K562 (cell line): ENCODE results near the gene ZNF157. TPM values are rescaled to one million over a fixed set of nuclear protein-coding genes. Genes with fewer than 3 reads are reported as not detected.

Experiments
- ATAC-seq: fragments of 200-7000 bp; cut with Tn5 transposase; 3 replicates; pipeline ENCODE4 v1.9.1; 2020; ENCODE audit warnings: moderate library complexity
- BruUV-seq: library from RNA; stranded (reverse); fragments of 400-500 nt; replicated peaks from 2 replicates; lab custom pipeline; 2021; lab: Mats Ljungman, UMichigan
- CTCF ChIA-PET: fragments of 300-600 bp; formaldehyde crosslinking; extraction: SDS; loops from one replicate; lab custom pipeline; 2021; ENCODE audit warnings: low intra/inter-chr PET ratio; lab: Yijun Ruan, JAX
- POLR2A ChIA-PET: fragments of 300-600, 350-650 bp; sonication (Branson Sonifier 250); formaldehyde crosslinking; extraction: SDS; loops from one replicate; lab custom pipeline; 2021; ENCODE audit warnings: antibody characterized with exemption, inconsistent platforms; lab: Yijun Ruan, JAX
- DNase-seq, 4 experiments: peaks; one replicate each; pipeline versions ENCODE4 v3.0.0 to v3.0.0-alpha.2; 2011 to 2018; ENCODE audit warnings: low spot score in 3 of 4, mixed read lengths in 3 of 4; ENCODE audit errors: extremely low read depth in 1 of 4
- FAIRE-seq: peaks from 2 replicates; lab custom pipeline; 2011; peaks lifted over from hg19 to GRCh38; lab: Jason Lieb, UNC
- H2AFZ ChIP-seq: 2 replicates; pipeline ENCODE4 v1.6.0; 2011; ENCODE audit warnings: low read depth, low read length, control low read depth, inconsistent platforms
- H3K27ac ChIP-seq: fragments of 200-600 bp; 3 replicates; pipeline ENCODE4 v1.8.0; 2011; ENCODE audit warnings: low read depth, mild to moderate bottlenecking, control low read depth, inconsistent platforms, low read length, moderate library complexity, mixed read lengths; ENCODE audit errors: extremely low read depth
- H3K27me3 ChIP-seq, 2 experiments: fragments of 300-600 bp in 1 of 2; 2 replicates in 1 of 2; 3 replicates in 1 of 2; pipeline versions ENCODE4 v1.6.0 to v1.8.0; 2011; ENCODE audit warnings: inconsistent platforms in 2 of 2, low read length in 2 of 2, mild to moderate bottlenecking in 1 of 2, mixed read lengths in 1 of 2, moderate library complexity in 1 of 2; ENCODE audit not compliant: control insufficient read depth in 2 of 2, insufficient read depth in 2 of 2
- H3K36me3 ChIP-seq: fragments of 300-600 bp; 3 replicates; pipeline ENCODE4 v1.8.0; 2011; ENCODE audit warnings: mild to moderate bottlenecking, low read length, inconsistent platforms; ENCODE audit not compliant: control insufficient read depth, insufficient read depth
- H3K4me1 ChIP-seq, 2 experiments: fragments of 200-600 bp in 1 of 2; replicated peaks in 1 of 2; 2 replicates in 1 of 2; 3 replicates in 1 of 2; pipeline versions ENCODE4 v1.5.1 to v1.8.0; 2011; ENCODE audit warnings: inconsistent platforms in 2 of 2, low read length in 2 of 2, mild to moderate bottlenecking in 1 of 2, mixed read lengths in 1 of 2, moderate library complexity in 1 of 2; ENCODE audit not compliant: control insufficient read depth in 2 of 2, insufficient read depth in 2 of 2
- H3K4me2 ChIP-seq: 2 replicates; pipeline ENCODE4 v1.6.1; 2011; ENCODE audit warnings: low read length, control low read depth, inconsistent platforms, mixed read lengths; ENCODE audit not compliant: insufficient read depth
- H3K4me3 ChIP-seq: fragments of 200-600 bp; sonication (generic), shearing (Covaris generic); 2 replicates; pipeline ENCODE4 v1.5.1; 2016; ENCODE audit warnings: control low read depth, inconsistent platforms
- H3K79me2 ChIP-seq: fragments of 200-600 bp; 3 replicates; pipeline ENCODE4 v1.8.0; 2011; ENCODE audit warnings: low read length, inconsistent platforms; ENCODE audit not compliant: control insufficient read depth, insufficient read depth
- H3K9ac ChIP-seq, 2 experiments: 2 replicates each; pipeline versions ENCODE4 v1.6.0 to v1.6.1; 2011; ENCODE audit warnings: low read depth in 2 of 2, low read length in 2 of 2, control low read depth in 1 of 2, inconsistent platforms in 1 of 2, mild to moderate bottlenecking in 1 of 2, mixed read lengths in 1 of 2; ENCODE audit not compliant: insufficient read depth in 1 of 2
- H3K9me1 ChIP-seq: one replicate; pipeline ENCODE4 v1.6.0; 2011; ENCODE audit warnings: inconsistent platforms, mild to moderate bottlenecking, low read length, moderate library complexity; ENCODE audit not compliant: control insufficient read depth, insufficient read depth
- H3K9me3 ChIP-seq: replicated peaks from 2 replicates; pipeline ENCODE4 v1.5.1; 2011; ENCODE audit warnings: low read depth, low read length, inconsistent platforms; ENCODE audit not compliant: control insufficient read depth, insufficient read depth
- H4K20me1 ChIP-seq: replicated peaks from 2 replicates; pipeline ENCODE4 v1.6.1; 2011; ENCODE audit warnings: low read length, inconsistent platforms, mixed read lengths; ENCODE audit not compliant: control insufficient read depth, insufficient read depth
- AFF1 ChIP-seq, 2 experiments: fragments of 450-650 bp; IDR thresholded peaks; 2 replicates each; pipeline ENCODE4 v1.6.1; 2018; ENCODE audit warnings: mild to moderate bottlenecking in 2 of 2, low read depth in 1 of 2; ENCODE audit not compliant: partially characterized antibody in 2 of 2
- CGGBP1 ChIP-seq: fragments of 250-450 bp; sonication (Bioruptor Pico); IDR thresholded peaks from 2 replicates; pipeline ENCODE4 v1.9.0; 2021; ENCODE audit warnings: mild to moderate bottlenecking
- COPS2 ChIP-seq: fragments of 450-650 bp; conservative IDR thresholded peaks from 2 replicates; pipeline ENCODE4 v1.6.1; 2016; ENCODE audit warnings: mild to moderate bottlenecking, moderate library complexity
- JUND ChIP-seq, 2 experiments: IDR thresholded peaks; 2 replicates in 1 of 2; 3 replicates in 1 of 2; pipeline ENCODE4 v1.6.1; 2011; ENCODE audit warnings: borderline replicate concordance in 2 of 2, low read depth in 2 of 2, low read length in 2 of 2, improper control_type of control experiment in 1 of 2, missing biosample characterization in 1 of 2, missing genetic modification characterization in 1 of 2, missing genetic modification reagents in 1 of 2
- LCOR ChIP-seq: sonication (generic); formaldehyde crosslinking; IDR thresholded peaks from 2 replicates; pipeline ENCODE4 v1.8.0; 2022; ENCODE audit warnings: mild to moderate bottlenecking, missing genetic modification reagents
- MAFG ChIP-seq: fragments of 450-650 bp; conservative IDR thresholded peaks from 2 replicates; pipeline ENCODE4 v1.6.1; 2016; ENCODE audit warnings: missing genetic modification characterization, missing compliant biosample characterization
- PCBP1 ChIP-seq: fragments of 200-400 bp; formaldehyde crosslinking; IDR thresholded peaks from 2 replicates; pipeline ENCODE4 v1.6.1; 2018; ENCODE audit warnings: mild to moderate bottlenecking, low read depth, low read length; ENCODE audit not compliant: poor library complexity, severe bottlenecking
- RNF219 ChIP-seq: fragments of 250-450 bp; sonication (Bioruptor Pico); IDR thresholded peaks from 2 replicates; pipeline ENCODE4 v1.5.0; 2022; ENCODE audit warnings: mild to moderate bottlenecking
- SMAD4 ChIP-seq: fragments of 250-450 bp; sonication (Bioruptor Pico); conservative IDR thresholded peaks from 2 replicates; pipeline ENCODE4 v1.8.0; 2021; ENCODE audit warnings: inconsistent platforms, mild to moderate bottlenecking, moderate library complexity
- ZNF263 ChIP-seq: sonication (generic); formaldehyde crosslinking; IDR thresholded peaks from 2 replicates; pipeline ENCODE4 v1.8.0; 2022; ENCODE audit warnings: mild to moderate bottlenecking, missing genetic modification reagents, borderline replicate concordance
- ZNF512 ChIP-seq: IDR thresholded peaks from 2 replicates; pipeline ENCODE4 v1.6.1; 2016; ENCODE audit warnings: missing genetic modification characterization, missing compliant biosample characterization
- ZNF583 ChIP-seq: fragments of 250-450 bp; sonication (Bioruptor Pico); IDR thresholded peaks from 2 replicates; pipeline ENCODE4 v1.4.0; 2020
- WGBS: fragments of 100-300 bp; shearing (Covaris generic); methylation state at CpG from one replicate; pipeline ENCODE4 v1.1.6; 2016; ENCODE audit warnings: low coverage, mixed read lengths; ENCODE audit not compliant: insufficient coverage; ENCODE audit errors: missing lambda C conversion rate; 5-methylcytosine and 5-hydroxymethylcytosine counted together
- in situ Hi-C: fragments of 300-500 bp; cut with MboI; formaldehyde crosslinking; loops from 4 replicates; pipeline ENCODE4 v1.15.0; 2018; ENCODE audit warnings: inconsistent platforms, mixed read lengths
- intact Hi-C: fragments of 100-400 bp; cut with micrococcal nuclease; formaldehyde crosslinking; loops from 2 replicates; pipeline ENCODE4 v1.14.2; 2022
- polyA plus RNA-seq, 8 experiments: library from polyadenylated mRNA; depleted of rRNA in 4 of 8; stranded (reverse) in 5 of 8; unstranded in 3 of 8; fragments of >200 nt; fragmentation: Nextera tagmentation in 2 of 8; fragmentation: Illumina TruSeq in 1 of 8; extraction: Ambion mirVana in 2 of 8; extraction: Trizol in 1 of 8; gene quantifications; 2 replicates each; pipeline versions ENCODE4 v1.2.1 to v1.2.3, GENCODE V29; 2011 to 2014; ENCODE audit warnings: inconsistent platforms in 1 of 8, missing spikeins in 1 of 8
- total RNA-seq, 7 experiments: library from RNA; depleted of rRNA in 6 of 7; stranded (reverse); fragments of >200 nt in 6 of 7; fragmentation: Illumina TruSeq in 2 of 7; extraction: Trizol in 2 of 7; gene quantifications; 2 replicates each; pipeline versions ENCODE4 v1.2.1 to v1.2.3, GENCODE V29; 2011 to 2021; ENCODE audit warnings: low replicate concordance in 1 of 7

ZNF157 gene
- total and polyA plus RNA-seq, 9 of the 15 experiments (the other 6 are each of a cell fraction or from before 2014, with no cell fraction given), result 0.03 TPM; not detected in 8

GRCh38 chrX:47321386-47321785 lies 49.0 kb upstream of the ZNF157 start (continued):
- TF ChIP-seq RNF219 (CRISPR knock-in tag), result no peak
- no peak for TF ChIP-seq ZNF263
- no peak for TF ChIP-seq PCBP1

- 42% methylated on average over 9 of the region's 20 CpGs for WGBS
- H3K9ac ChIP-seq, result no peak overlapping the region
- H3K4me2 ChIP-seq, result no peak overlapping the region
- H3K4me3 ChIP-seq, result no peak overlapping the region
- H3K27me3 ChIP-seq, result no peaks in the 10 kb centered on the region; a peak in 1 of 5 replicates
- no peaks in the 10 kb centered on the region for H3K36me3 ChIP-seq
- in situ Hi-C loops (no loop called here), intact Hi-C loops (no loop called here)
- FAIRE-seq, result no peak
- CTCF ChIA-PET, result no interaction called here
- H3K79me2 ChIP-seq, result no peaks in the 10 kb centered on the region
- H3K9me1 ChIP-seq, result no peaks in the 10 kb centered on the region
- H3K9me3 ChIP-seq, result no peaks in the 10 kb centered on the region
- DNase-seq, result no peak
- BruUV-seq, result no TSS peak
- no peak overlapping the region for H3K27ac ChIP-seq
- no peaks in the 10 kb centered on the region for H3K4me1 ChIP-seq
- H4K20me1 ChIP-seq, result no peaks in the 10 kb centered on the region
- POLR2A ChIA-PET, result interaction anchor here (0.5 kb wide), 1 partner anchor 824 kb away, joined by 4 read pairs; no protein-coding TSS in a partner anchor
- no peak for ATAC-seq
- peak overlapping the region; percentile 59 for H2AFZ ChIP-seq
- no peak for TF ChIP-seq ZNF512
- TF ChIP-seq ZNF583 (CRISPR knock-in tag), result no peak
- TF ChIP-seq LCOR (CRISPR knock-in tag), result no peak
- TF ChIP-seq SMAD4, result no peak
- TF ChIP-seq AFF1 (IDR thresholded peaks at IDR 0.05; ENCODE audit: low read depth in 1 of 2, partially characterized antibody in 2 of 2), result no peak
- no peak for TF ChIP-seq JUND (IDR thresholded peaks at IDR 0.05; ENCODE audit: borderline replicate concordance, low read depth, low read length)
- no peak for TF ChIP-seq JUND (tag; IDR thresholded peaks at IDR 0.05; ENCODE audit: borderline replicate concordance, low read depth, low read length)
- TF ChIP-seq MAFG (tag), result no peak
- no peak for TF ChIP-seq COPS2
- TF ChIP-seq CGGBP1 (CRISPR knock-in tag), result no peak
Observed at GRCh38 chrX:47321823-47322371, 48.5 kb upstream of the ZNF157 start.
